Measurements from ENCODE around the gene CALHM2. TPM values are rescaled to one million over a fixed set of nuclear protein-coding genes. Genes with fewer than 3 reads are reported as not detected.
"Not testable (repeated sequence)": the region's sequence is repeated elsewhere in the genome, so short reads cannot be mapped to it uniquely, and the experiment has no call there.

The CALHM2 gene
- total RNA-seq, 1 experiment from 2014 or later: not detected

DNA sequence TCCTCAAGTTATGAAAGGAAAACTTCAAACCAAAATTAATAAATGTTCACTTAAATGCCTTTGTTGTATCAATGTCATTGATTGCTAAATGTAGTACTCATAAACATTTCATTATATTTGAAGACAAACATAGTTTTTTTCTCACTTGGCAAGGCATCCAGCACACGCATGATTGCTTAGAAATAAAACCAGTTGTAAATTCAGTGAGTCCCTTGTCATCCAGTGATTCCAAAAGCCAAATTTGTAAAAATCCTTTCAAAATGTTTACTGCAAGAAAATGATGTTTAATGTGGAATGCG is 35.2 kb upstream of the CALHM2 start:
- Histone ChIP-seq H3K23me2 (ENCODE audit: insufficient read length, low read depth, low read length, poor library complexity, severe bottlenecking) (no peaks in the 10 kb centered on the region), H2BK15ac (ENCODE audit: low read depth, low read length) (no peak overlapping the region), H4K20me1 (ENCODE audit: control insufficient read depth, insufficient read depth, insufficient read length) (no peaks in the 10 kb centered on the region), H3K27ac (ENCODE audit: insufficient read length, low read depth, low read length) (no peak overlapping the region), H3K18ac (ENCODE audit: insufficient read length, low read depth, low read length) (no peak overlapping the region), H3K56ac (ENCODE audit: insufficient read length, low read depth, low read length) (no peak overlapping the region), H3K14ac (ENCODE audit: insufficient read depth, low read length) (no peak overlapping the region), H3K4me1 (ENCODE audit: insufficient read depth, low read length) (no peaks in the 10 kb centered on the region), H2BK5ac (ENCODE audit: insufficient read length, low read length) (no peak overlapping the region), H3K79me2 (ENCODE audit: insufficient read depth, low read length) (no peaks in the 10 kb centered on the region), H3K4ac (ENCODE audit: low read depth, low read length) (no peak overlapping the region), H2BK120ac (ENCODE audit: low read depth, low read length, poor library complexity, severe bottlenecking) (no peak overlapping the region), H2BK12ac (ENCODE audit: insufficient read length, low read depth, low read length) (no peak overlapping the region), H3K4me2 (ENCODE audit: insufficient read depth, insufficient read length, low read length) (no peak overlapping the region), H2BK20ac (ENCODE audit: low read depth, low read length, poor library complexity, severe bottlenecking) (no peak overlapping the region), H3K23ac (ENCODE audit: insufficient read length, low read depth, low read length) (no peak overlapping the region), H4K91ac (ENCODE audit: insufficient read length, low read depth, low read length) (no peak overlapping the region), H4K8ac (replicated peaks; ENCODE audit: insufficient read length, low read depth, low read length) (no peak overlapping the region), H3K9me3 (ENCODE audit: control insufficient read depth, low read depth, low read length) (no peaks in the 10 kb centered on the region), H2AFZ (ENCODE audit: low read length) (no peak overlapping the region), H3K79me1 (ENCODE audit: insufficient read depth, low read depth, low read length, poor library complexity, severe bottlenecking) (no peaks in the 10 kb centered on the region), H3K9ac (ENCODE audit: extremely low read depth, insufficient read length, low read length) (no peak overlapping the region), H3K27me3 (ENCODE audit: insufficient read depth, low read length) (no peaks in the 10 kb centered on the region), H2AK5ac (ENCODE audit: insufficient read length, low read length) (no peak overlapping the region), H4K5ac (ENCODE audit: insufficient read length, low read depth, low read length) (no peak overlapping the region), H3T11ph (ENCODE audit: low read length) (no peak overlapping the region)
- no CpG with 5 or more reads among the region's 2 CpGs for WGBS (ENCODE audit: extremely low coverage, insufficient read length, low lambda C conversion rate)
- H3K4me3 Mint-ChIP-seq: no peak overlapping the region
- TF ChIP-seq, protein P1, sequence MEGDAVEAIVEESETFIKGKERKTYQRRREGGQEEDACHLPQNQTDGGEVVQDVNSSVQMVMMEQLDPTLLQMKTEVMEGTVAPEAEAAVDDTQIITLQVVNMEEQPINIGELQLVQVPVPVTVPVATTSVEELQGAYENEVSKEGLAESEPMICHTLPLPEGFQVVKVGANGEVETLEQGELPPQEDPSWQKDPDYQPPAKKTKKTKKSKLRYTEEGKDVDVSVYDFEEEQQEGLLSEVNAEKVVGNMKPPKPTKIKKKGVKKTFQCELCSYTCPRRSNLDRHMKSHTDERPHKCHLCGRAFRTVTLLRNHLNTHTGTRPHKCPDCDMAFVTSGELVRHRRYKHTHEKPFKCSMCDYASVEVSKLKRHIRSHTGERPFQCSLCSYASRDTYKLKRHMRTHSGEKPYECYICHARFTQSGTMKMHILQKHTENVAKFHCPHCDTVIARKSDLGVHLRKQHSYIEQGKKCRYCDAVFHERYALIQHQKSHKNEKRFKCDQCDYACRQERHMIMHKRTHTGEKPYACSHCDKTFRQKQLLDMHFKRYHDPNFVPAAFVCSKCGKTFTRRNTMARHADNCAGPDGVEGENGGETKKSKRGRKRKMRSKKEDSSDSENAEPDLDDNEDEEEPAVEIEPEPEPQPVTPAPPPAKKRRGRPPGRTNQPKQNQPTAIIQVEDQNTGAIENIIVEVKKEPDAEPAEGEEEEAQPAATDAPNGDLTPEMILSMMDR (conservative IDR thresholded peaks at IDR 0.05): no peak
- no peak for DNase-seq
- H3K27ac Mint-ChIP-seq: no peak overlapping the region
- peaks cover 18% of the 10 kb centered on the region for H3K27me3 Mint-ChIP-seq (ENCODE audit: low read depth)
- H3K36me3 Mint-ChIP-seq (ENCODE audit: insufficient read depth in 1 of 3, low read depth in 3 of 3): no peaks in the 10 kb centered on the region
- H3K4me1 Mint-ChIP-seq: peaks cover 15% of the 10 kb centered on the region in 2 experiments
- H3K9me3 Mint-ChIP-seq: no peaks in the 10 kb centered on the region

DNA sequence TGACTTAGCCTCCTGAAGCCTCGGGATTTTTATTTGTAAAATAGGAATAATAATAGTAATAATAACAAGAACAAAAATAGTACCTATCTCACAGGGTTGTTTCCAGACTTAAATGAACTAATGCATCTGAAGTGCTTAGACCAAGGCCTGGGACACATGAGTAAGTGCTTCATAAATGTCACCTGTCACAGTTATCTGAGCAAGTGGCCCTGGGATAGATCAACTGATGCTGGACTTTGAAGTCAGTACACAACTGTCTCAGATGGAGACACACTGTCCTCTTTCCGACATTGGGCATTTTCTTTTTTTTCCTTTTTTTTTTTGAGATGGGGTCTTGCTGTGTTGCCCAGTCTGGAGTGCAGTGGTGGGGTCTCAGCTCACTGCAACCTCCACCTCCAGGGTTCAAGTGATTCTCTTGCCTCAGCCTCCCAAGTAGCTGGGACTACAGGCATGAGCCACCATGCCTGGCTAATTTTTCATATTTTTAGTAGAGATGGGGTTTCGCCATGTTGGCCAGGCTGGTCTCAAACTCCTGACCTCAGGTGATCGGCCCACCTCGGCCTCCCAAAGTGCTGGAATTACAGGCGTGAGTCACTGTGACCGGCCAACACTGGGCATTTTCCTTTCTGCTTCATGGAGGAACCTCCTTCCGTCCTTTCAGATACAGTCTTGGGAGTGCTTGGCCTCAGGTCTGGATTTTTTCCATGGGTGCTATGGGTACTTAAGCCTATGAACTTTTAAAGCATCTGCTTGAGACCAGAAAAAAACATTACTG is 34.7 kb upstream of the CALHM2 start:
- H4K20me1 ChIP-seq (ENCODE audit: control insufficient read depth, insufficient read depth, insufficient read length): not testable (repeated sequence)

More for the DNA sequence above, 34.7 kb upstream of the CALHM2 start:
- H3K9ac ChIP-seq (ENCODE audit: extremely low read depth, insufficient read length, low read length); H3K9me3 ChIP-seq (ENCODE audit: control insufficient read depth, low read depth, low read length); H3K36me3 Mint-ChIP-seq (ENCODE audit: insufficient read depth in 1 of 3, low read depth in 3 of 3); H2BK120ac ChIP-seq (ENCODE audit: low read depth, low read length, poor library complexity, severe bottlenecking); H4K91ac ChIP-seq (ENCODE audit: insufficient read length, low read depth, low read length); H3T11ph ChIP-seq (ENCODE audit: low read length); H3K4ac ChIP-seq (ENCODE audit: low read depth, low read length); H3K18ac ChIP-seq (ENCODE audit: insufficient read length, low read depth, low read length); H2AFZ ChIP-seq (ENCODE audit: low read length); H3K4me1 ChIP-seq (ENCODE audit: insufficient read depth, low read length); H2AK5ac ChIP-seq (ENCODE audit: insufficient read length, low read length); H3K4me2 ChIP-seq (ENCODE audit: insufficient read depth, insufficient read length, low read length); H3K9me3 Mint-ChIP-seq; H3K23ac ChIP-seq (ENCODE audit: insufficient read length, low read depth, low read length); H4K8ac ChIP-seq (replicated peaks; ENCODE audit: insufficient read length, low read depth, low read length); H3K56ac ChIP-seq (ENCODE audit: insufficient read length, low read depth, low read length); H2BK12ac ChIP-seq (ENCODE audit: insufficient read length, low read depth, low read length); H3K27ac ChIP-seq (ENCODE audit: insufficient read length, low read depth, low read length); H3K27me3 ChIP-seq (ENCODE audit: insufficient read depth, low read length); H2BK20ac ChIP-seq (ENCODE audit: low read depth, low read length, poor library complexity, severe bottlenecking); H3K4me3 Mint-ChIP-seq; H3K14ac ChIP-seq (ENCODE audit: insufficient read depth, low read length); H2BK15ac ChIP-seq (ENCODE audit: low read depth, low read length); H4K5ac ChIP-seq (ENCODE audit: insufficient read length, low read depth, low read length); H2BK5ac ChIP-seq (ENCODE audit: insufficient read length, low read length); H3K79me2 ChIP-seq (ENCODE audit: insufficient read depth, low read length); DNase-seq; H3K79me1 ChIP-seq (ENCODE audit: insufficient read depth, low read depth, low read length, poor library complexity, severe bottlenecking); H3K23me2 ChIP-seq (ENCODE audit: insufficient read length, low read depth, low read length, poor library complexity, severe bottlenecking); H3K27ac Mint-ChIP-seq: not testable (repeated sequence)
- WGBS (ENCODE audit: extremely low coverage, insufficient read length, low lambda C conversion rate): no CpG with 5 or more reads among the region's 8 CpGs
- peaks cover 13% of the 10 kb centered on the region for H3K27me3 Mint-ChIP-seq (ENCODE audit: low read depth)
- peaks cover 9 to 12% of the 10 kb centered on the region in 2 experiments for H3K4me1 Mint-ChIP-seq

Data from H9 (cell line).